Measurements from ENCODE around the gene TRIM68.

TRIM68 gene

GRCh38 chr11:4565371-4565770, 42.7 kb downstream of the TRIM68 start:
- Histone ChIP-seq H3K9me3 (ENCODE audit: control insufficient read depth in 2 of 2, low read length in 2 of 2) (no peaks in the 10 kb centered on the region), H3K9ac (ENCODE audit: low read depth in 1 of 2, low read length in 2 of 2) (no peak overlapping the region), H3K4me3 (ENCODE audit: low read length in 2 of 2) (no peak overlapping the region), H3K36me3 (ENCODE audit: control insufficient read depth in 2 of 2, insufficient read depth in 2 of 2, low read length in 2 of 2) (no peaks in the 10 kb centered on the region), H3K27me3 (ENCODE audit: control insufficient read depth in 2 of 2, insufficient read depth in 2 of 2, low read length in 2 of 2) (no peaks in the 10 kb centered on the region), H3K4me1 (ENCODE audit: control insufficient read depth in 2 of 2, insufficient read depth in 2 of 2, low read length in 2 of 2) (no peaks in the 10 kb centered on the region), H3K27ac (ENCODE audit: low read depth in 2 of 2, low read length in 2 of 2) (no peak overlapping the region)

GRCh38 chr11:4560467-4560866, 47.6 kb downstream of the TRIM68 start:
- Histone ChIP-seq H3K9ac (ENCODE audit: low read depth in 1 of 2, low read length in 2 of 2) (no peak overlapping the region), H3K27me3 (ENCODE audit: control insufficient read depth in 2 of 2, insufficient read depth in 2 of 2, low read length in 2 of 2) (no peaks in the 10 kb centered on the region), H3K9me3 (ENCODE audit: control insufficient read depth in 2 of 2, low read length in 2 of 2) (no peaks in the 10 kb centered on the region), H3K36me3 (ENCODE audit: control insufficient read depth in 2 of 2, insufficient read depth in 2 of 2, low read length in 2 of 2) (no peaks in the 10 kb centered on the region), H3K27ac (ENCODE audit: low read depth in 2 of 2, low read length in 2 of 2) (no peak overlapping the region), H3K4me1 (ENCODE audit: control insufficient read depth in 2 of 2, insufficient read depth in 2 of 2, low read length in 2 of 2) (no peaks in the 10 kb centered on the region), H3K4me3 (ENCODE audit: low read length in 2 of 2) (no peak overlapping the region)

- no peaks in the 10 kb centered on the region for H3K4me1 ChIP-seq (ENCODE audit: control insufficient read depth in 2 of 2, insufficient read depth in 2 of 2, low read length in 2 of 2)
- H3K4me3 ChIP-seq (ENCODE audit: low read length in 2 of 2): no peak overlapping the region
- no peaks in the 10 kb centered on the region for H3K27me3 ChIP-seq (ENCODE audit: control insufficient read depth in 2 of 2, insufficient read depth in 2 of 2, low read length in 2 of 2)
- H3K27ac ChIP-seq (ENCODE audit: low read depth in 2 of 2, low read length in 2 of 2): no peak overlapping the region
- no peaks in the 10 kb centered on the region for H3K36me3 ChIP-seq (ENCODE audit: control insufficient read depth in 2 of 2, insufficient read depth in 2 of 2, low read length in 2 of 2)
- no peak overlapping the region for H3K9ac ChIP-seq (ENCODE audit: low read depth in 1 of 2, low read length in 2 of 2)
- no peaks in the 10 kb centered on the region for H3K9me3 ChIP-seq (ENCODE audit: control insufficient read depth in 2 of 2, low read length in 2 of 2)
Observed at GRCh38 chr11:4559527-4560440, 48.2 kb downstream of the TRIM68 start.

- Histone ChIP-seq H3K36me3 (ENCODE audit: control insufficient read depth in 2 of 2, insufficient read depth in 2 of 2, low read length in 2 of 2) (no peaks in the 10 kb centered on the region), H3K27me3 (ENCODE audit: control insufficient read depth in 2 of 2, insufficient read depth in 2 of 2, low read length in 2 of 2) (no peaks in the 10 kb centered on the region), H3K9me3 (ENCODE audit: control insufficient read depth in 2 of 2, low read length in 2 of 2) (peaks cover 0 to 2% of the 10 kb centered on the region in 2 donors), H3K4me1 (ENCODE audit: control insufficient read depth in 2 of 2, insufficient read depth in 2 of 2, low read length in 2 of 2) (peaks cover 0 to 3% of the 10 kb centered on the region in 2 donors), H3K27ac (ENCODE audit: low read depth in 2 of 2, low read length in 2 of 2) (no peak overlapping the region), H3K9ac (ENCODE audit: low read depth in 1 of 2, low read length in 2 of 2) (no peak overlapping the region), H3K4me3 (ENCODE audit: low read length in 2 of 2) (no peak overlapping the region)
Observed at GRCh38 chr11:4551346-4551979, 56.6 kb downstream of the TRIM68 start.
